T1000 (cell line): ENCODE data around the gene CDK8.

Source experiments
- DNase-seq: peaks from one replicate; lab custom pipeline; 2025; ENCODE audit warnings: mixed read lengths; lab: John Stamatoyannopoulos, UW

The CDK8 gene

GRCh38 chr13:26382835-26383234 lies 128.9 kb downstream of the CDK8 start:
- DNase-seq: no peak

GRCh38 chr13:26384587-26384986 lies 130.7 kb downstream of the CDK8 start:
- DNase-seq: no peak

GRCh38 chr13:26386026-26386425 lies 132.1 kb downstream of the CDK8 start:
- no peak for DNase-seq

GRCh38 chr13:26390203-26390602 lies 136.3 kb downstream of the CDK8 start:
- DNase-seq: no peak

GRCh38 chr13:26400545-26400944 lies 146.6 kb downstream of the CDK8 start:
- no peak for DNase-seq

- no peak for DNase-seq
These were observed 147.1 kb downstream of the CDK8 start for GRCh38 chr13:26401069-26401468.

- DNase-seq: no peak
These were observed 147.7 kb downstream of the CDK8 start for GRCh38 chr13:26401578-26402021.

GRCh38 chr13:26406791-26407190 lies 152.9 kb downstream of the CDK8 start:
- DNase-seq: no peak

- no peak for DNase-seq
These were observed 157.3 kb downstream of the CDK8 start for GRCh38 chr13:26411206-26411605.

GRCh38 chr13:26412263-26412662 lies 158.3 kb downstream of the CDK8 start:
- DNase-seq: no peak

GRCh38 chr13:26412936-26413716 lies 159.2 kb downstream of the CDK8 start:
- no peak for DNase-seq

GRCh38 chr13:26420282-26420960 lies 166.5 kb downstream of the CDK8 start:
- no peak for DNase-seq

- no peak for DNase-seq
These were observed 168.1 kb downstream of the CDK8 start for GRCh38 chr13:26422036-26422435.

GRCh38 chr13:26423629-26424028 lies 169.7 kb downstream of the CDK8 start:
- DNase-seq: no peak

- no peak for DNase-seq
These were observed 170.3 kb downstream of the CDK8 start for GRCh38 chr13:26424181-26424580.

- DNase-seq: no peak
These were observed 171.8 kb downstream of the CDK8 start for GRCh38 chr13:26425443-26426358.

- DNase-seq: no peak
These were observed 179.8 kb downstream of the CDK8 start for GRCh38 chr13:26433776-26434175.

- no peak for DNase-seq
These were observed 181.2 kb downstream of the CDK8 start for GRCh38 chr13:26435171-26435570.

- DNase-seq: no peak
These were observed 181.7 kb downstream of the CDK8 start for GRCh38 chr13:26435646-26436045.

- DNase-seq: no peak
These were observed 183.0 kb downstream of the CDK8 start for GRCh38 chr13:26436914-26437313.

- no peak for DNase-seq
These were observed 186.2 kb downstream of the CDK8 start for GRCh38 chr13:26440111-26440510.

GRCh38 chr13:26441476-26441875 lies 187.5 kb downstream of the CDK8 start:
- DNase-seq: no peak
